Stimulated activated CD4-positive, alpha-beta T cell treated with anti-CD3 and anti-CD28 coated beads, Interleukin-1b, Interleukin-23, amount 100 ng/mL, for 48 hours (primary cell): ENCODE results near the gene DDAH2.
"Not testable (repeated sequence)": the region's sequence is repeated elsewhere in the genome, so short reads cannot be mapped to it uniquely, and the experiment has no call there.

ENCODE experiments used
- DNase-seq: peaks from one replicate; pipeline ENCODE4 v3.0.0-alpha.2; 2020

Gene DDAH2

GRCh38 chr6:31711233-31711632 lies 17.9 kb downstream of the DDAH2 start:
- DNase-seq = no peak

- no peak for DNase-seq
Observed at GRCh38 chr6:31710523-31711219, 18.4 kb downstream of the DDAH2 start.

DNA sequence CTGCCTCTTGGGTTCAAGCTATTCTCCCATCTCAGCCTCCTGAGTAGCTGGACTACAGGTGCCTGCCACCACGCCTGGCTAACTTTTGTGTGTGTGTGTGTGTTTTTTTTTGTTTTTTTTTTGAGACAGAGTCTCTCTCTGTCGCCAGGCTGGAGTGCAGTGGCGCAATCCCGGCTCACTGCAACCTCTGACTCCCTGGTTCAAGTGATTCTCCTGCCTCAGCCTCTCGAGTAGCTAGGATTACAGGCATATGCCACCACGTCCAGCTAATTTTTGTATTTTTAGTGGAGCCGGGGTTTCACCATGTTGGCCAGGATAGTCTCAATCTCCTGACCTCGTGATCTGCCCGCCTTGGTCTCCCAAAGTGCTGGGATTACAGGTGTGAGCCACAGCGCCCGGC lies 19.9 kb downstream of the DDAH2 start:
- DNase-seq = not testable (repeated sequence)

DNA sequence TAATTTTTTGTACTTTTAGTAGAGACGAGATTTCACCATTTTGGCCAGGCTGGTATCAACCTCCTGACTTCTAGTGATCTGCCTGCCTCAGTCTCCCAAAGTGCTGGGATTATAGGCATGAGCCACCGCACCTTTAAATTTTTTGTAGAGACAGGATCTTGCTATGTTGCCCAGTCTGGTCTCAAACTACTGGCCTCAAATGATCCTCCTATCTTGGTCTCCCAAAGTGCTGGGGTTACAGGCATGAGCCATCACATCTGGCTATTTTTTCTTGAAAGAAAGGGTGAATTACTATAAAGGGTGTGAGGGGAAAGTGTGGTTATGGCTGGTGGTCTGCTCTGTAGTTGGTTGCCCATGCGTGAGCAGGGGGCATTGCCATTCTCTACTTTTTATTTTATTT lies 20.9 kb downstream of the DDAH2 start:
- no peak for DNase-seq

- no peak for DNase-seq
Observed at GRCh38 chr6:31707701-31708100, 21.4 kb downstream of the DDAH2 start.

GRCh38 chr6:31706599-31706998 lies 22.5 kb downstream of the DDAH2 start, which contains the start of gene LY6G6F:
TSS of gene LY6G6F (plus strand) at chr6:31706866. CDS start at chr6:31706907, 41 bp downstream.
- DNase-seq = no peak

DNA sequence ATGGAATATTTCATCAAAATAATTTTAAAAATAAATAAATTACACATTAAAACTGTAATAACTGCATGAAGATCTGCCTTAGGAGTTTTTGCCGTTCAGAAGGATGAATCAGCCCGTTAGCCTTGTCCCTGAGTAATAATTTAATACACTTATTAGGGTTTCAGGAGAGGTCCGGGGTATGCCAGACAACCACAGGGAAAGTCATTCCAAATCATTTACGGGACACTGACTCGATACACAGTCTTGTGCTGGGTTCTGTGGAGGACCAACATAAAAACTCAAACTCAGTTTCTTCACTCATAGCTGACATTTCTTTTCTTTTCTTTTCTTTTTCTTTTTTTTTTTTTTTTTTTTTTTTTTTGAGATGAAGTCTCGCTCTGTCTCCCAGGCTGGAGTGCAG lies 23.2 kb downstream of the DDAH2 start:
- no peak for DNase-seq

- peak; percentile 97 for DNase-seq
Observed at GRCh38 chr6:31702819-31703716, 26.0 kb downstream of the DDAH2 start, which contains the start of gene ABHD16A. TSS of gene ABHD16A (minus strand) at chr6:31703324. CDS start at chr6:31703281, 43 bp downstream.

DNA sequence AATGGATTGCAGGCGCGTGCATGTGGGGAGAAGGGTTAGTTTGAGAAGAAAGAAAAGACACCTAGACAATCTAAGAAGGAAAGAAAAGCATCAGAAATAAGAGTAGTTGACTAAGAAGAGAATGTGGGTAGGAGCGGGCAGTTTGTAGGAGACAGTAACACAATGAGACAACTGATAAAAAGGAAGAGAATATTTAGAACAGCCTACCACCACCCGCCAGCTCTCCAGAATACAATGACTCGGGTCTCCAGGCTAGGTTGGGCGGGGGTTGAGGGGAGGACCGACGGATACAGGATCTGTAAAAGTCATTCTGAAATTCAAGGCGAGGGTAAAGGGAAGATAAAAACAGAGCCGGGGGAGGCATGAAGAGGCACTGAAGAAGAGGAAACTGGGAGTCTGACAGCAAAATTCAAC lies 26.7 kb downstream of the DDAH2 start:
- DNase-seq = peak; percentile 44

GRCh38 chr6:31701666-31702404 lies 27.3 kb downstream of the DDAH2 start:
- DNase-seq = no peak

DNA sequence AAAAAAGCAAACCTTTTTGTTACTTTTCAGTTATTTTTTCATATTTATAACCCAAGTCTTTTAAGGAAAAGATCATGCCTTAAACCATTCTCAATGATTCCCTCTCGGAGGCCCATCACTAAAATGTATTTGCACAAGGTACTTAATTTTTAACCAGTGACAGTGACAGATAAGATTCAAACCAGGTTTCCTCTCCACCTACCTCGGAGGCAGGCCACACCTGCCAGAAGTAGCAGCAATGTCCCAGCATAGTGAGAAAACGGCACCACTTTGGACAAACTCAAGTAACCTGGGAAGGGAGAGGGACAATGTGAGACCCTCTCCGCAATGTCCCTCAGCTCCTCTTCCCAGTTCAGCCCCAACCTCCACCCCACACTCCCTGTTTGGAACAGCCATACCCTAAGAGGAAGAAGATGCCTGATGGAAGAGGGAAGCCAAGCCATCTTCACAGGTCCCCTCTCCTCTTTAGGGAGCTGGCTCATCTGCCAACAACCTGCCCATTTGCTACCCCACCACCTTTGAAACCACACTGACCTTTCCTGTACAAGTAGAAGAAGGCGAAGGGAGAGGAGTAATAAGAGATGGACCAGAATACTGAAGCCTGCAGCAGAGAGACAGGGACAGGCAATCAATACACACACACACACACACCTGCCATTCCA lies 28.2 kb downstream of the DDAH2 start:
- DNase-seq = no peak

- peak; percentile 21 for DNase-seq
Observed at GRCh38 chr6:31697555-31697954, 31.5 kb downstream of the DDAH2 start.

GRCh38 chr6:31693535-31693934 lies 35.6 kb downstream of the DDAH2 start:
- no peak for DNase-seq

GRCh38 chr6:31692886-31693285 lies 36.2 kb downstream of the DDAH2 start:
- DNase-seq = no peak

- DNase-seq = no peak
Observed at GRCh38 chr6:31692353-31692752, 36.7 kb downstream of the DDAH2 start.

DNA sequence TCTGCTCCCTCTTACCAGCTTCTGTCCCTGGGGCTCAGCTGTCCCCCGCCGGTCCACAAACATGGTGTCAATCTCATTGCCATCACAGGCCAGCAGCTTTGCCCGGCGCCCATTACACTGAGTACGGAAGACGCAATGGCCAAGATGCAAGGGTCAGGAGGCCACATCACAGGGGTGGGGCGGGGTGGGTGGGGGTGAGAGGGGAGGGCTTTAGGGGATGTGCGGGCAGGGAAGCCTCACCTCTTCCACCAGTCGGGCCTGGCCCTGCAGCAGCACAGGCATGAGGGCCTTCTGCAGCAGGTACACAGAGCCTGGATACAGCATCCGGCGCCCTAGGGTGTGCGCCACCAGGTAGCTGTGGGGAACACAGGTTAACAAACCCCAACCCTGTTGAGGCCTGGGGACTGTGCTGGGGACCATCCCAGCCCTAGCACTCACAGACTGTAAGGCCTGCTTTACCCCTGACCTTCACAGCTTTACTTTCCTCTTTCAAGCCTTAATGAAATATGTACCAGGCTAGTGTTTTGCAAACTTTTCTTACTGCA lies 37.5 kb downstream of the DDAH2 start:
- DNase-seq = no peak

GRCh38 chr6:31691078-31691463 lies 38.0 kb downstream of the DDAH2 start:
- DNase-seq = no peak

- no peak for DNase-seq
Observed at GRCh38 chr6:31690231-31691077, 38.6 kb downstream of the DDAH2 start.

DNA sequence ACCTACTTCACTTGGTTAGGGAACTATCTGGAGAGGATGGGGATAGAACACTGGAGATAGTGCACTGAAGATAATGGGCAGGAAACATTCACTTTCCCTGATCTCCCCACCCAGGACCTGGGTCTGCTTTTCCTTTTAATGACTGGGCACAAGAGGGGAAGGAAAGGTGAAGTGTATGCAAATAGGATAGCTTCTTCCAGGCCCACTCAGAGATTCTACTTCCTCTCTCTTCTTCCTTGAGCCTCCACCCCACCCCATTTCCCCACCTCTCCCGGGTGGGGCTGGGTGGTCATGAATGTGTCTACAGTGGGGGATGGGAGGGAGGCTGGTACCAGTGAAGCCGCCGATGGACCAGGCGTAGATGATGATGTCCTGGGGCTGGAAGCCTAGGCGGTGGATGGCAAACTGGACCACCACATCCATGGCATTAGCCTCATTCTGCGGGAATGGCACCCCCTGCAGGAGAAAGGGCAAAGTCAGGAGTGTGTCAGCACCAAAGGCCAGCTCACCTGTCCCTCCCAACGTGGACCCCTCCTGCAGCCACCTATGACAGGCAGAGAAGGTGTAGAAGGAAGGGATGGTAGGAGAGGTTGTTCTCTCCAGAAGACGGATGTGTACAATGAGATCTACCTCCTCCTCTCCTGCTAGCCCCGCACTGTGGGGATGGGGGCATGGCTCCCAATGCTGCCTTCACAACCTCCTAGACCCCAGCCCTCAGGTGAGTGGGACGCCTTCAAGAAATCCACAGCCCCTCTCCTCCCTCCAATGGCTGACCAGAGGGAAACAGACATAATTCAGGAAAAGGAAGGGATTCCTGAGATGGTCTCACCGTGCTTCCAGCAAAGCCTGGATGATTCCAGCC lies 39.6 kb downstream of the DDAH2 start:
- DNase-seq = no peak
